Activated T-cell treated with anti-CD3 and anti-CD28 coated beads, Interleukin-2, amount 50 U/mL, for 4 hours (primary cell): ENCODE results near the gene AKR1C1. TPM values are rescaled to one million over a fixed set of nuclear protein-coding genes. Genes with fewer than 3 reads are reported as not detected.
"Not testable (repeated sequence)": the region's sequence is repeated elsewhere in the genome, so short reads cannot be mapped to it uniquely, and the experiment has no call there.

Experiments used
- ATAC-seq, 2 donors: fragments of 200-7000 bp; cut with Tn5 transposase; one replicate each; pipeline ENCODE4 v1.10.0; 2021
- DNase-seq: peaks from one replicate; pipeline ENCODE4 v3.0.0-alpha.2; 2020
- H3K27me3 Mint-ChIP-seq: one replicate; pipeline ENCODE4 v1.8.0; 2021; ENCODE audit warnings: low read depth, mixed read lengths
- H3K36me3 Mint-ChIP-seq: one replicate; pipeline ENCODE4 v1.8.0; 2022; ENCODE audit warnings: mixed read lengths; ENCODE audit not compliant: insufficient read depth
- H3K4me1 Mint-ChIP-seq: one replicate; pipeline ENCODE4 v1.8.0; 2021; ENCODE audit warnings: low read depth, mixed read lengths
- H3K4me3 Mint-ChIP-seq: one replicate; pipeline ENCODE4 v1.8.0; 2021; ENCODE audit warnings: mild to moderate bottlenecking, moderate library complexity, mixed read lengths
- H3K9me3 Mint-ChIP-seq: one replicate; pipeline ENCODE4 v1.8.0; 2021; ENCODE audit warnings: mixed read lengths
- total RNA-seq, 3 donors: library from RNA; stranded (reverse); gene quantifications; one replicate each; pipeline ENCODE4 v1.2.1, GENCODE V29; 2021

Gene AKR1C1
- total RNA-seq, 3 donors from 2014 or later = 0.34 to 0.78 (median 0.52) TPM

DNA sequence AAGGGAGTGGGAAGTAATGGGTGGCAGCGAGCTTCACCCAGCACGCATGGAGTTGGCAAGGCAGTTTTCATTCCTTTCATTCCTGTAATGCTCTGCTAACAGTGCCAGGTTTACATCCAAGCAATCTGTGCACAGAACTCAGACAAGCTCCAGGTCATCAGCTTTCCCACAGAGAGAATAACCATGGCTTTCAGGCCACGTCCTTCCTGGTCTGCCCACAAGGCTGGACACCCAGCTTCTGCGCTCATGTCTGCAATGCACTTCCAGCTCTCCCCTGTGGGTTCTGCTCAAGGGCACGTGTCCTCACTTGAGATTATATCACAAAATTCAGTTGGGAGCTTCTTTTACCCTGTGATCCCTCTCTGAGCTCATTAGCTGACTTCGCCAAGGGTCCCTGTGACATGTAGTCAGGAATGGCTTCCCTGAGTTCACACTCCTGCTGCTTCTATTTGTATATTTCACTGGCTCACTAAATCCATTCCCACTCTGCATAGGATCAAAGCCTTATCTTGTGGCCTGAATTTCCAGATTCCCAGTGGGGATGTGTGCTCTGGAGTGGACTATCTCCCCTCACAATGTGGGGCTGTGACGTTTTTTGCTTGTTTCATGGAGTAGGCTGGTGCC lies 21.9 kb downstream of the AKR1C1 start:
- ATAC-seq (no peak), DNase-seq (no peak)
- Mint-ChIP-seq H3K36me3 (peaks cover 2% of the 10 kb centered on the region), H3K4me3 (no peak overlapping the region), H3K4me1 (no peaks in the 10 kb centered on the region), H3K9me3 (no peaks in the 10 kb centered on the region), H3K27me3 (peaks cover 13% of the 10 kb centered on the region)

DNA sequence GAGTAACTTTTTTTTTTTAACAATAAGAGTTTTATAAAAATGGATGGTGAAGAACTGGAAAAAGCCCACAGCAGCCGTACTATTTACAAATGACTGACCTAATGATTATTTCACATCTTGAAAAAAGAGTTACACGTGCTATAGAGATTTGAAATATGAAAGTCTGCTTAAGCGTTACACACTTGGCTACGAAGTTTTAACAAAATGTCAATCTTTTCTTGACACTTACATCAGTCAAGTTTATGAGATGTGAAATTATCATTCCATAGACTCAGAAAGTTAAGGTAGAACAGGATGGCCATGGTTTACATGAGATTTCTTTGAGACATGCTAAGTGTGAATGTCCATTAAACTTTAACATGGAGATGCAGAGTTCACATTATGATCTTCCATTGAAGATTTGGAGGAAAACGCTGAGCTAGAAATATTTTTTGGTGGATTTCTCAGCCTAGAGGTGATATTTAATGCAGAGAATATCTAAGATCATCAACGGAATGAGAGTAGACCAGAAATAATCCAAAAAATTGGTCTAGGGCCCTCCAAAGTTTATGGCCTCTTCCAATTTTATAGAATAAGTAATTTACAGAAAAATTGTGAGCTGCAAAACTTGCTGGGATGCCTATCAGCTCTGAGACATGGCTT lies 24.9 kb downstream of the AKR1C1 start:
- H3K36me3 Mint-ChIP-seq, H3K9me3 Mint-ChIP-seq, DNase-seq, H3K4me3 Mint-ChIP-seq, ATAC-seq, H3K4me1 Mint-ChIP-seq, H3K27me3 Mint-ChIP-seq: not testable (repeated sequence)

DNA sequence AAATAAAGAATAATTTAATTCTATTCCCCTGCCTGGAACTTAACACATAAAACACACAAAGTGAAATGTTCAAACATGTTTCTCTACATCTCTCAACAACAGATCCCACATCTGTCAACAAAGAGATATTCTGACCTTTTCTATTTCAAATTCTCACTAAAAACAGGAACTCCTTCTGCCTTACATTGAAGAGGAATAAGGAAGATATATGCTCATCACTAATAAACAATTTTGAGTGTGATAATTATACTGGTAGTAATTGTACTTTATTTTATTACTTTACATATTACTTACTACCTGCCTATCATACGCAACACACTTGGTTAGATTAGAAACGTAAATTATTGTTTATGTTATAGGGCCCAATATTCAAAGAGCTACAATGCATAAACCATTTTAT lies 27.0 kb downstream of the AKR1C1 start:
- Mint-ChIP-seq H3K9me3 (no peaks in the 10 kb centered on the region), H3K4me3 (no peak overlapping the region), H3K4me1 (no peaks in the 10 kb centered on the region), H3K36me3 (no peaks in the 10 kb centered on the region), H3K27me3 (no peaks in the 10 kb centered on the region)
- DNase-seq = no peak
- ATAC-seq = no peak

DNA sequence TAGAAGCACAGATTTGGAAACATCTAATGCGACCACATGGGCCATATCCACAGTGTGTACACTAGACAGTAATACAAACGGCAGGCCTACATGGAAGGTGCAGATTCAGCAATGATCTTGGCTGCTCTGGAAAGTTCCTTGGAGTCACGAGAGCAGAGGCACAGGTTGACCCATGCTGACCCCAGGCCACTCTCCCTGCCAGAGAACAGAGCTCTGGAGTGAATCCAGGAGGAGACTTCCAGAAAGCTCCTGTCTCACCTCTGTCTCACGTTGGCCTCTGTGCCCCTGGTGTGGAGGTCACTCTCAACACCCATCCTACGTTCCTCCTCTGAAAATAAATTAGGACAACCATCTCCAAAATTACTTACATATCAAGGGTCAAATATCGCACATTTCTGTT lies 28.2 kb downstream of the AKR1C1 start:
- DNase-seq, H3K27me3 Mint-ChIP-seq, H3K36me3 Mint-ChIP-seq, H3K4me1 Mint-ChIP-seq, H3K9me3 Mint-ChIP-seq, H3K4me3 Mint-ChIP-seq, ATAC-seq: not testable (repeated sequence)

DNA sequence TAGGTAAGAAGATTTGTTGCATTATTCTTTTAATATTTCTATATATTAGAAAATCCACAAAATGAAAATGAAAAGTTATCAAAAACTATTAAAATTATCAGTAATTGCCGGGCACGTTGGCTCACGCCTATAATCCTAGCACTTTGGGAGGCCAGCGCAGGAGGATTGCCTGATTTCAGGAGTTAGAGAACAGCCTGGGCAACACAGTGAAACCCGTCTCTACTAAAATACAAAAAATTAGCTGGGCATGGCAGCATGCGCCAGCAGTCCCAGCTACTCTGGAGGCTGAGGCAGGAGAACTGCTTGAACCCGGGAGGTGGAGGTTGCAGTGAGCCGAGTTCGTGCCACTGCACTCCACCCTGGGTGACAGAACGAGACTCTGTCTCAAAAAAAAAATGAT lies 29.3 kb downstream of the AKR1C1 start:
- not testable (repeated sequence) for H3K27me3 Mint-ChIP-seq, H3K9me3 Mint-ChIP-seq

DNA sequence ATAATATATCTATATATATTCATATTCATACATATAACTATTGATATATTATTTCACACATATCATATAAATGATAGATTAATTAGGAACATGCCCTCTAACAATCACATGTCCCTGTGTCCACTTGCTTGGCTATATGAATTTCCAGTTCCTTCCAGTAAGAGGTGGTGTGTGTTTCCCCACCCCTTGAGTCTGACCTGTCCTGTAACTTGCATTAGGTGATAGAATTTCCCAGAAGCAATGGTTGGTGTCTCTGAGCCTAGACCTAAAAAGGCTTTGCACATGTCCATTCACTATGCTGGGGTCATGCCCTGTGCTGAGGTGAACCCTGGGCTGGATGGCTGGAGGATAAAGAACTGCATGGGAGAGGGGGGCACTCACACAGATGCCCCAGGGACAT lies 31.0 kb downstream of the AKR1C1 start:
- H3K9me3 Mint-ChIP-seq, ATAC-seq, H3K27me3 Mint-ChIP-seq, H3K4me3 Mint-ChIP-seq, H3K4me1 Mint-ChIP-seq, DNase-seq, H3K36me3 Mint-ChIP-seq: not testable (repeated sequence)

More for the DNA sequence above, 29.3 kb downstream of the AKR1C1 start:
- ATAC-seq, H3K4me3 Mint-ChIP-seq, H3K36me3 Mint-ChIP-seq, DNase-seq, H3K4me1 Mint-ChIP-seq: not testable (repeated sequence)

DNA sequence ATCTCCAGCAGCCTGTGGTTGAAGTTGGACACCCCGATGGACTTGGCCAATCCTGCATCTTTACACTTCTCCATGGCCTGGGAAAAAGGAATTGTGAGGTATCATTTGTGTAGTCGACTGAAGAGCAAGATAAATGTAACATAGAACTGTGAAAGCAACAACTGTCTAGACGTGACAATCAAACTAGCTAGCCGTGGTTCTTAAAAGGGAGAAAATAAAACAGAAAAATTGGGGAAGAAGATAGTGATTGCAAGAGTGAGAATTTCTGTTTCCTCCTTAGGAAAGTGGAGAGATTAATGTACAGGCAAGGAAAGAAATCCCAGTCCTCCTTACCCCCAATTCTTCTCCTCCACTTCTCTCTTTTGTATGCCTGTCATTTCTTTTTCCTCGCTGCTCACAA lies 35.5 kb downstream of the AKR1C1 start:
- H3K9me3 Mint-ChIP-seq = no peaks in the 10 kb centered on the region
- ATAC-seq (no peak), DNase-seq (no peak)
- no peaks in the 10 kb centered on the region for H3K36me3 Mint-ChIP-seq
- H3K27me3 Mint-ChIP-seq = peaks cover 6% of the 10 kb centered on the region
- no peak overlapping the region for H3K4me3 Mint-ChIP-seq
- no peaks in the 10 kb centered on the region for H3K4me1 Mint-ChIP-seq

DNA sequence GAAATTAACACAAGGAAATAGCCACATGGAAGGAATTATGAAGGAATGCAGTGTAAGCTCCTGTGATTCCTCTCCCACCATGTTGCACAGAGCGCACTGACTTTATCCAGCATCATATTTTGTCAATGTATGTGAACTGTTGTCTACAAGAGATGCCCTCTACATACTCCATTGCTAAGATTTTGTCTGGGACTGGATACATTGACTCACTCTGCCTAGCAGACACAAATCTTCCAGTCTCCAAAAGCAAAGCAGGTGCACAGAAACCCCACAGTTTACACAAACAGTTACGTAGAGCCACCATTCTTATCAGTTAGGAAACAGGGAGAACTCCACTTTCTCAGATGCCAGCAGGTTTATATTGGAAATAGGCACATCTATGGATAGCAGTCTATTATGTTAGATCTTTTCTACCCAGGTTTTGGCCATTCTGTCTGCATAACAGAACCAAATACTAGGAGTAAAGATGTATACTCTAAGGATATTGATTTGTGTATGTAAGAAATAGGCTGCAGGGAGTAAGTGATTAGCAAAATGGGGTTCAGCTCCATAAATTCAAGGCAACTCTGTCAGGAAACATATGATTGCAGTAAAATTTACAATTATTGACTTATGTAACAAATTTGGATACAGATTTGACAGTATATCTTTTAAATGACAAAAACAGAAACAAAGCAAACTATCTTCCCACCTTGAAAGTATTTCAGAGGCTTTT lies 39.0 kb downstream of the AKR1C1 start:
- ATAC-seq (no peak), DNase-seq (no peak)
- Mint-ChIP-seq H3K36me3 (no peaks in the 10 kb centered on the region), H3K4me1 (no peaks in the 10 kb centered on the region), H3K4me3 (no peak overlapping the region), H3K9me3 (peaks cover 4% of the 10 kb centered on the region), H3K27me3 (peaks cover 7% of the 10 kb centered on the region)

DNA sequence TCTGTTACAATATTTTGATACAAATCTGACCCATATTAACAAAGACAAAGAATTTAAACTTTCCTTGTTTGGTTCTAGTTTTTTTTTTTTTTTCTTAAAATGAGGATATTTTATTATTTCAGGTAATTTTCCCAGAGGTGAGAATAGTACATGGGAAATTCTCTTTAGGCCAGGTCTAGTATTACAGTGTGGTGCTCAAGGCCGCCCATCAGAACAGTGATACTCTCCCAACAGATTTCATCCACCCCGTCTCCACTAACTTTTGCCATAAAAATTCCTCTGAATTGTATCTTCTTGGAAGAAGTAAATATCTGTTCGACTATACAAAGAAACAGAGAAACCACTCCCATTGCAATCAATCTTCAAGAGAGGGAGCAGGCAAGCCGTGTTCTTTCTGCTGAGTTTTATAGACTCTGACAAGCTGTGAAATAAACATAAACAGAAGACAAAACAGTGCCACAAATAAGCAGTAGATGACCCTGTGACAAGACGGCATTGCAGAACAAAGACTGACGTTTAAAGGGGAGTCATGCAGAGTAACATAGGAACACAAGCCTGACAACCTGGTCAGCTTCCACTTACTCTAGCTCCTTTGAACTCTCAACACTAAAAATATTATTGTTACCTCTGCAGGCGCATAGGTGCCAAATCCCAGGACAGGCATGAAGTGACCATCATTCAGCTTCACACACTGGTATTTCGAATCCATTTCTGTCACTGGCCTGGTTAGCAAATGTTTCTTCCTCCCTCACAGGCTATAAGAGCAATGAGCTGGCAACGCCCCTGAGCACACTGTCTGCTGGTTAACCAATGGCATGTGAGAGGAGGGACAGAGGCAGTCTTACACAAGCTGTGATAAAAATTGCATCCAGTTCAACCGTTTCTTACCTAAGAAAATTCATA lies 40.2 kb downstream of the AKR1C1 start, which contains the start of gene AKR1C2:
Gene AKR1C2, minus strand, starts transcription at position 731 of the 903 bp plus-strand sequence. Its CDS starts 22 bp downstream, at position 709.
- not testable (repeated sequence) for H3K9me3 Mint-ChIP-seq, H3K4me1 Mint-ChIP-seq, H3K36me3 Mint-ChIP-seq, H3K27me3 Mint-ChIP-seq, H3K4me3 Mint-ChIP-seq, ATAC-seq, DNase-seq

DNA sequence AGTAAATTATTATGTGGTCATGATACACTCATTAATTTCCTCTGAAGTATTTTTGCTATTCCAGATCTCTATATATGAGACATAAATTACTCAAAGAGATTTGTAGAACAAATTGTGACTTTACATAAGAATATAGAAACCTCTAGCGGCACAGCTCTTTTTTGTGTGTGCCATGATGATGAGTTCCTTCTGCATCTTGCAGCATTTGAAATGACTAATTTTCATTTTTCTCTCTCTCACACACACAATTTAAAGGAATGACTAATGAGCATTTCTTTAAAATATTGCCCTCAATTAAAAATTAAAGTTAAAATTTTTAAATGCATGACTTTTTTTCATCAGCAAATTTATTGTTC lies 40.8 kb downstream of the AKR1C1 start:
- H3K9me3 Mint-ChIP-seq, H3K4me3 Mint-ChIP-seq, ATAC-seq, DNase-seq, H3K4me1 Mint-ChIP-seq, H3K36me3 Mint-ChIP-seq, H3K27me3 Mint-ChIP-seq: not testable (repeated sequence)

DNA sequence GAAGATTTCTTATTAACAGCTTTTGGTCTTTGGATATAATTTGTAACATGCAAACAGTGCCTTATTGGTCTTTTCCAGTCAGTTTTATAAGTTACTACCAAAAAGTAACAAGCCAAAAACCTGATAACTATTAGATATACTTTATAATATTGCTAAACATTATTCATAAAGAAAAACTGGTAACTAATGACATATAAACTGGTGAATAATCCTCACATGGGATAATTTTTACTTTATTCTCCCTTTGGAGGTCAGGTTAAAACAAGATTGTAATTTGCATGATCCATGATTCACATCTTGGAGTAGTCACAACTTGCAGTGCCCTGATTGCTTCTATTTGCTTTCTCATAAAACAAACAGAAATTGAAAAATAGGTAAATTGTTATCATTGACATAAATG lies 41.3 kb downstream of the AKR1C1 start:
- not testable (repeated sequence) for ATAC-seq, H3K27me3 Mint-ChIP-seq, H3K4me1 Mint-ChIP-seq, H3K4me3 Mint-ChIP-seq, H3K9me3 Mint-ChIP-seq, DNase-seq, H3K36me3 Mint-ChIP-seq

DNA sequence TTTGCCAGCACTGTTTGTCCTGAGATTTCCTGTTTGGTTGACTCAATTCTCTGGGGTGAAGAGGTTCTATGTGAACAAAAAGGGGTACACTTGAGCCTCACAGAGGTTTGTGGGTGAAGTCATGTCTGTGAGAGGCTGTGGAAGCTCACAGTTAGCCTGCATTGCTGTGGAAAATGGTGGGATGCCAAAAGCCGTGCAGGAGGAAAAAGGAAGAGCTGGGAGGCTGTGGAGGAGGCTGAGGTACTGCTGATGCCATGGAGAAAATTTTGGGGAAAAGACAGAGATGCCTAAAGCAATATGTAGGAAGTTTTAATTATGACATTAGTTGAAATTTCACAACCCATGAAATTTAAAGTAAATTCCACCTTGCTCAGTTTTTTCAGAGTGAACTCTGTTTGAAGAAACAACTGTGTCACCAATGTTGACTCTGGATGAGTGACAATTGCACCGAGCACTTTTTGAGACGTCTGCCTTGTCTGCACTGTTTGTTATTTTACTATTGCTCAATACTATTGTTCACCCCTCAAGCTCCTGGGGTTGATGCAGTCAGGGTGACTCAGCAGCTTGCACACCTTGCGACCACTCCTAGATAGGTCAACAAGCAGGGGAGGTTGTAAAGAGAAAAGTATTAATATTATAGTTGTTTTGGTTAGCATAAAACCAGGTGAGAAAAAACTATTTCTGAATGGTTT lies 45.8 kb downstream of the AKR1C1 start:
- not testable (repeated sequence) for ATAC-seq, H3K36me3 Mint-ChIP-seq, H3K27me3 Mint-ChIP-seq, H3K9me3 Mint-ChIP-seq, H3K4me3 Mint-ChIP-seq, DNase-seq, H3K4me1 Mint-ChIP-seq

DNA sequence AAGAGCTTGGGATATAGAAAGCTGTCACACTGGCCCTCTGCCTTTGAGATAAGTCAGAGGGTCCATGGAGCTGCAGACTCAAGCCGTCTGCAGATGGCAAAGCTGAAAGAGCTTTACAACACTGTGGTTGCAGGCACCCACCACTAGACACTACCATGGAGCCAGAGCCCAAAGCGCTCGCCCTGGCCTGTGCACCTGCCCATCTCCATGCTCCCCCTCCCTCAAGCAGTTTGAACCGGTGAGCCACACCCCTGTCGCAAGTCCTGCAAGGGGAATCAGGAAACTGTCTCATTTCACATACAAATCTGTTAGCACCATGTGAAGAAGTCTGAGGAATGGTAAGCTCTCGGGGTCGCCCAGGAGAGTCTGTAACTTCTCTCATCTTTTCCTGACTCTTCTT lies 46.8 kb downstream of the AKR1C1 start:
- not testable (repeated sequence) for ATAC-seq

DNA sequence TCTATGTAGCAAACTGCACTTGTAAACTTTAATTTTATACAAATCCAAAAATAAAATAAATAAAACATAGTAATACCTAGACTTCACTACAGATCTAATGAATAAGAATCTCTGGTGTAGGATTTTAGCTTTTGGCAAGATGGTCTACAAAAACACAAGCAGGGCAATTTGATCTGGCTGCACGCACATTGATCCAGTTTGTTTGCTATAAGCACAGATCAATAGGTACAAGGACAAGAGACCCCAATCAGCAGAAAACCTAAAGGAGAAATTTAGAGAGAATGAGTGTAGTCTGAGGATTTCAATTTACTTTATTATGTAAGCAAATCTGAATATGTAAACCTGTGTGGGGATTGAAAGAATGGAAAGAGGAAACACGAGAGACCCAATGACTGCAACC lies 48.2 kb downstream of the AKR1C1 start:
- not testable (repeated sequence) for H3K9me3 Mint-ChIP-seq, ATAC-seq, H3K4me3 Mint-ChIP-seq, H3K27me3 Mint-ChIP-seq, H3K36me3 Mint-ChIP-seq, DNase-seq, H3K4me1 Mint-ChIP-seq

More for the DNA sequence above, 46.8 kb downstream of the AKR1C1 start:
- H3K36me3 Mint-ChIP-seq, H3K9me3 Mint-ChIP-seq, H3K4me3 Mint-ChIP-seq, H3K4me1 Mint-ChIP-seq, DNase-seq, H3K27me3 Mint-ChIP-seq: not testable (repeated sequence)
